ENCODE data around the gene GPHN. TPM values are rescaled to one million over a fixed set of nuclear protein-coding genes. Genes with fewer than 3 reads are reported as not detected.

GPHN gene
- total RNA-seq, 1 experiment from 2014 or later, result 23.4 TPM

GRCh38 chr14:66746316-66747006 is 238.5 kb downstream of the GPHN start:
- peak; percentile 90 for TF ChIP-seq CTCF (conservative IDR thresholded peaks at IDR 0.05; ENCODE audit: low read depth, low read length)
- TF ChIP-seq EZH2 (IDR thresholded peaks at IDR 0.05; ENCODE audit: low read length, unreplicated experiment), result no peak
- TF ChIP-seq EZH2phosphoT487 (IDR thresholded peaks at IDR 0.05; ENCODE audit: borderline replicate concordance, low read length), result no peak
- H3K79me2 ChIP-seq (ENCODE audit: low read length), result no peaks in the 10 kb centered on the region
- no peaks in the 10 kb centered on the region for H3F3A ChIP-seq (ENCODE audit: low read length, unreplicated experiment)
- H3K4me3 ChIP-seq (ENCODE audit: low read length), result no peak overlapping the region
- no peak overlapping the region for H3K4me2 ChIP-seq (ENCODE audit: low read length)
- ChIA-PET CTCF (interaction anchor here (0.6 to 1.6 kb wide), 3 partner anchors 36 to 122 kb away, joined by 4 to 10 read pairs (median 4); no protein-coding TSS in a partner anchor), POLR2A (ENCODE audit: unreplicated experiment) (no interaction called here)
- no peak overlapping the region for H3K9ac ChIP-seq (ENCODE audit: low read length)
- DNase-seq (peak; percentile 71), ATAC-seq (peak; percentile 95)
- no peaks in the 10 kb centered on the region for H4K20me1 ChIP-seq (ENCODE audit: low read length)
- intact Hi-C loops (cut with micrococcal nuclease), result loop anchor here (1.0 to 5.0 kb wide), 4 partner anchors 122 to 371 kb away; no protein-coding TSS in a partner anchor
- no peaks in the 10 kb centered on the region for H3K36me3 ChIP-seq (ENCODE audit: low read depth, low read length)
- no peak overlapping the region for H2AFZ ChIP-seq (ENCODE audit: low read length)
- no peaks in the 10 kb centered on the region for H3K27me3 ChIP-seq (ENCODE audit: low read length)
- no peaks in the 10 kb centered on the region for H3K4me1 ChIP-seq (ENCODE audit: insufficient read depth, low read length)
- no TSS peak for BruUV-seq (replicated peaks)
- no peaks in the 10 kb centered on the region for H3K9me2 ChIP-seq (replicated peaks; ENCODE audit: low read length)
- H3K27ac ChIP-seq (ENCODE audit: low read length), result no peak overlapping the region
- no peaks in the 10 kb centered on the region for H3K9me3 ChIP-seq (ENCODE audit: low read length)

GRCh38 chr14:66752109-66752508 is 244.2 kb downstream of the GPHN start:
- no peaks in the 10 kb centered on the region for H3F3A ChIP-seq (ENCODE audit: low read length, unreplicated experiment)
- no TSS peak for BruUV-seq (replicated peaks)
- DNase-seq, result no peak

More at GRCh38 chr14:66752109-66752508, 244.2 kb downstream of the GPHN start:
- ChIA-PET POLR2A (ENCODE audit: unreplicated experiment) (no interaction called here), CTCF (no interaction called here)
- no peaks in the 10 kb centered on the region for H4K20me1 ChIP-seq (ENCODE audit: low read length)
- no peaks in the 10 kb centered on the region for H3K9me2 ChIP-seq (replicated peaks; ENCODE audit: low read length)
- H3K4me3 ChIP-seq (ENCODE audit: low read length), result no peak overlapping the region
- no peaks in the 10 kb centered on the region for H3K9me3 ChIP-seq (ENCODE audit: low read length)
- ATAC-seq, result no peak
- H3K27me3 ChIP-seq (ENCODE audit: low read length), result no peaks in the 10 kb centered on the region
- intact Hi-C loops (cut with micrococcal nuclease), result no loop called here
- no peaks in the 10 kb centered on the region for H3K4me1 ChIP-seq (ENCODE audit: insufficient read depth, low read length)
- no peak for TF ChIP-seq EZH2 (IDR thresholded peaks at IDR 0.05; ENCODE audit: low read length, unreplicated experiment)
- no peak for TF ChIP-seq CTCF (conservative IDR thresholded peaks at IDR 0.05; ENCODE audit: low read depth, low read length)
- no peak for TF ChIP-seq EZH2phosphoT487 (IDR thresholded peaks at IDR 0.05; ENCODE audit: borderline replicate concordance, low read length)
- H3K27ac ChIP-seq (ENCODE audit: low read length), result no peak overlapping the region
- no peak overlapping the region for H3K9ac ChIP-seq (ENCODE audit: low read length)
- no peak overlapping the region for H3K4me2 ChIP-seq (ENCODE audit: low read length)
- no peaks in the 10 kb centered on the region for H3K79me2 ChIP-seq (ENCODE audit: low read length)
- H3K36me3 ChIP-seq (ENCODE audit: low read depth, low read length), result no peaks in the 10 kb centered on the region
- no peak overlapping the region for H2AFZ ChIP-seq (ENCODE audit: low read length)

Measured in PC-3 (cell line).